ENCODE results near the gene CAPZB.

CAPZB gene

DNA sequence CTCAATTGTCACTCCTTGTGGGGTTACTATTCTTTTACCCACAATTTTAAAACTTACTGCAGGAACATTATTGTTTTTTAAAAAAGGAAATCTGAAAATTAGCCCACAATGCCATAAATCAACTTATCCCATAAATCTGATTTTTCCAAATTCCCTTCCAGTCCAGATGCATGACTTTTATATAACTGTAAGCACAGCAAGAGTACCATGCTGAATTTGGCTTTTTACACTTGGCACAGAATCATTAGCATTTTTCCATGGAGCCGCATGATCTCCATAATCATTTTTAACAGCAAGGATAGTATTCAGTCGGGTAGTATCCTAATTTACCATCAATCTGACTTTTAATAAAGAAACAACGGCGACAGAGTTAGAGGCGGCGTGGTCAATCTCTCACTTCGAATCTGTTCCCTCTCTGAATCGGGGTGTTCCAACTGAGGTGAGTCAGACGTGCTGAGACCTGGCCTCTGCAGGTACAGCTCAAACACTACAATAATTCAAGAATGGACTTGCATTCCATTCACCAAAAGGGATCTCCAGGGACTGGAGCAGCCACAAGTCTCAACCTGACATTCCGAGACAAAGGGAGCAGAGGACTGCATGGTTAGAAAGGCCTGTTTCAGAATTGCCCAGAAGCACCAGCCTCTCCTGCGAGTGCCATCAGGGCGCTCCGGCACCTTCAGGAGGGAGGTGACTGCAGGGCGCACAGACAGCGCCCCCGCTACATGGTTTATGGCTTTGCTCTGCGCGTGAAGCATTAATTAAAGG is 124.3 kb downstream of the CAPZB start:
- H3K4me1 ChIP-seq (ENCODE audit: control insufficient read depth, insufficient read depth, low read length), result peaks cover 7% of the 10 kb centered on the region
- H3K4me3 ChIP-seq (ENCODE audit: insufficient read depth, low read depth, low read length), result no peak overlapping the region
- H3K36me3 ChIP-seq (ENCODE audit: control insufficient read depth, insufficient read depth, low read length), result no peaks in the 10 kb centered on the region
- H3K27ac ChIP-seq (ENCODE audit: insufficient read depth, low read depth, low read length, poor library complexity, severe bottlenecking), result no peak overlapping the region
- H3K27me3 ChIP-seq (ENCODE audit: control insufficient read depth, insufficient read depth, low read length, poor library complexity, severe bottlenecking), result no peaks in the 10 kb centered on the region
- 91% methylated on average over 18 of the region's 18 CpGs for WGBS, 2 experiments
- no peaks in the 10 kb centered on the region for H3K9me3 ChIP-seq (ENCODE audit: control insufficient read depth, low read length)

DNA sequence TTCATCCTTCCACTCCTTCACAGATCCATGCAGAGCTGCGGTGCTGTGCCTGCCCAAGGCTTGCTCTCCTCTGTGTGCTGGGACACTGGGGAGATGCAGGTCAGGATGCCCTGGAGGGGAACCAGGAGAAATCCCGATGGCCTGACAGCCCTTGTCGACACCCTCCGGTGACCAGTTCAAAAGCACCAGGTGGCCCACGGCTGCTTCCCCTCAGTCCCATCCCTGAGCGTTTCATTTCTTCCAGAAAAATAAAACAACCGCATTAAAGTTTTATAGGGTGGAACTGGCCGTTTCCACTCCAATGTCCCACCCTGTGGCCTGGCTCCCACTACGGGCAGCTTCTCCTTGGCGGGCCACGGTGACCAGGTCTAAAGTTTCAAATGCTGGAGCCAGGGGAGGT is 124.9 kb downstream of the CAPZB start:
- Histone ChIP-seq H3K36me3 (ENCODE audit: control insufficient read depth, insufficient read depth, low read length) (no peaks in the 10 kb centered on the region), H3K9me3 (ENCODE audit: control insufficient read depth, low read length) (no peaks in the 10 kb centered on the region), H3K27me3 (ENCODE audit: control insufficient read depth, insufficient read depth, low read length, poor library complexity, severe bottlenecking) (no peaks in the 10 kb centered on the region), H3K27ac (ENCODE audit: insufficient read depth, low read depth, low read length, poor library complexity, severe bottlenecking) (no peak overlapping the region), H3K4me3 (ENCODE audit: insufficient read depth, low read depth, low read length) (no peak overlapping the region), H3K4me1 (ENCODE audit: control insufficient read depth, insufficient read depth, low read length) (peaks cover 7% of the 10 kb centered on the region)
- WGBS, 2 experiments, result 92 to 94% methylated on average over 11 of the region's 11 CpGs

DNA sequence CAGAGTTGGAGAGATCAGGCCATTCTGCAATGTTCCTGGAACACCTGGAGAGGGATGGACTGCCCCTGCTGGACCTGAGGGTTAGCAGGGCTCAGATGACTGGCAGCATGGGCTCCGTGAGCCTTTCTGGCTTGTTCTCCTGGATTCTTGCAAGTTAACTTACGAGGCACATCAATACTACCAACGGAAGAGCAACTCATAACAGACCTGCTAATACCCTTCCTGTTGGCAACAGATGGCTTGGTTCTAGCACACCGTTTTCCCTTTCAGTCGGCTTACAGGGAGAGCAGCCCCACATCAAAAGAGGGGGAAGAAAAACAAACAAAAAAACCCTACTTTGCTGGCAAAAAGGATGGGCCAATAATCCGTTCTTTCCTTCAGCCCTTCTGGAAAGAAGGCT is 125.3 kb downstream of the CAPZB start:
- Histone ChIP-seq H3K4me1 (ENCODE audit: control insufficient read depth, insufficient read depth, low read length) (peaks cover 7% of the 10 kb centered on the region), H3K4me3 (ENCODE audit: insufficient read depth, low read depth, low read length) (no peak overlapping the region), H3K9me3 (ENCODE audit: control insufficient read depth, low read length) (no peaks in the 10 kb centered on the region), H3K36me3 (ENCODE audit: control insufficient read depth, insufficient read depth, low read length) (no peaks in the 10 kb centered on the region), H3K27me3 (ENCODE audit: control insufficient read depth, insufficient read depth, low read length, poor library complexity, severe bottlenecking) (no peaks in the 10 kb centered on the region), H3K27ac (ENCODE audit: insufficient read depth, low read depth, low read length, poor library complexity, severe bottlenecking) (no peak overlapping the region)
- 91 to 92% methylated on average over 6 of the region's 6 CpGs for WGBS, 2 experiments

DNA sequence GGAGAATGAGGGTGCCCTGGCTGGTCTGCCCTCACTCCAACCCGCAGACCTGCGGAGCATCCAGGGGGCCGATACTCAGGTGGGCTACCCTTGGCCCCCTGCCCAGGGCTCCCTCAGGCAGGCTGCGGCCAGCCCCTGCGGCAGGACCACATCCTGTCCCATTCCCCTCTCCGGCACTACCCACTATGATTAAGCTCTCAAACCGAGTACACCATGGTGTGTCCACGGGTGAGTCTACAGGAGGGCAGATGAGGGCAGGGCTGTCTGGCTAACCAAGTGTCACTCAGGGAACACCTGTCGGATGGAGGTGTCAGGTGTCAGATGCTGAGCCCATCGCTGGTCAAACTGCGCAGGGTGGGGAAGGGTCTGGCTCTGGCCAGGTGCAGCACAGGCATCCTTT is 126.0 kb downstream of the CAPZB start:
- peaks cover 4% of the 10 kb centered on the region for H3K36me3 ChIP-seq (ENCODE audit: control insufficient read depth, insufficient read depth, low read length)
- H3K27ac ChIP-seq (ENCODE audit: insufficient read depth, low read depth, low read length, poor library complexity, severe bottlenecking), result no peak overlapping the region
- peaks cover 10% of the 10 kb centered on the region for H3K4me1 ChIP-seq (ENCODE audit: control insufficient read depth, insufficient read depth, low read length)
- 92 to 93% methylated on average over 11 of the region's 11 CpGs for WGBS, 2 experiments
- no peaks in the 10 kb centered on the region for H3K27me3 ChIP-seq (ENCODE audit: control insufficient read depth, insufficient read depth, low read length, poor library complexity, severe bottlenecking)
- no peaks in the 10 kb centered on the region for H3K9me3 ChIP-seq (ENCODE audit: control insufficient read depth, low read length)
- H3K4me3 ChIP-seq (ENCODE audit: insufficient read depth, low read depth, low read length), result no peak overlapping the region

DNA sequence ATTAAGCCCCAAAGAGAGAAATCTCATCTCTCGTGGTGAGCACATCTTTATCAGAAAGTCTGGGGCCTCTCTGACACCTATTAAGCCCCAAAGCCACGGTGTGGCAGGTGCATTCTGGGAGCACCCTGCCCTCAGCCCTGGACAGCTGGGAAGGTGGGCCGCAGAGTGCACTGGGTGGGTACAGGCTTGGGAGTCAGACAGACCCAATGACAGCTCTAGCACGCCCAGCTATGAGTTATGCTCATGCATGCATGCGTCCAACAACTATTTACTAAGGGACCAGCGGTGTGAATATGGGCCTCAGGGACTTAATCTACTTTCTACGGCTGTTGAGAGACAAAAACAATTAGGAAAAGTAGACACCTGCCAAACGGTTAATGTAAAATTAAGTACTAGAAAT is 126.6 kb downstream of the CAPZB start:
- no peak overlapping the region for H3K27ac ChIP-seq (ENCODE audit: insufficient read depth, low read depth, low read length, poor library complexity, severe bottlenecking)
- H3K36me3 ChIP-seq (ENCODE audit: control insufficient read depth, insufficient read depth, low read length), result peaks cover 4% of the 10 kb centered on the region
- no peaks in the 10 kb centered on the region for H3K27me3 ChIP-seq (ENCODE audit: control insufficient read depth, insufficient read depth, low read length, poor library complexity, severe bottlenecking)
- H3K9me3 ChIP-seq (ENCODE audit: control insufficient read depth, low read length), result no peaks in the 10 kb centered on the region
- peaks cover 12% of the 10 kb centered on the region for H3K4me1 ChIP-seq (ENCODE audit: control insufficient read depth, insufficient read depth, low read length)
- WGBS, 2 experiments, result 93 to 98% methylated on average over 8 of the region's 8 CpGs
- H3K4me3 ChIP-seq (ENCODE audit: insufficient read depth, low read depth, low read length), result no peak overlapping the region

DNA sequence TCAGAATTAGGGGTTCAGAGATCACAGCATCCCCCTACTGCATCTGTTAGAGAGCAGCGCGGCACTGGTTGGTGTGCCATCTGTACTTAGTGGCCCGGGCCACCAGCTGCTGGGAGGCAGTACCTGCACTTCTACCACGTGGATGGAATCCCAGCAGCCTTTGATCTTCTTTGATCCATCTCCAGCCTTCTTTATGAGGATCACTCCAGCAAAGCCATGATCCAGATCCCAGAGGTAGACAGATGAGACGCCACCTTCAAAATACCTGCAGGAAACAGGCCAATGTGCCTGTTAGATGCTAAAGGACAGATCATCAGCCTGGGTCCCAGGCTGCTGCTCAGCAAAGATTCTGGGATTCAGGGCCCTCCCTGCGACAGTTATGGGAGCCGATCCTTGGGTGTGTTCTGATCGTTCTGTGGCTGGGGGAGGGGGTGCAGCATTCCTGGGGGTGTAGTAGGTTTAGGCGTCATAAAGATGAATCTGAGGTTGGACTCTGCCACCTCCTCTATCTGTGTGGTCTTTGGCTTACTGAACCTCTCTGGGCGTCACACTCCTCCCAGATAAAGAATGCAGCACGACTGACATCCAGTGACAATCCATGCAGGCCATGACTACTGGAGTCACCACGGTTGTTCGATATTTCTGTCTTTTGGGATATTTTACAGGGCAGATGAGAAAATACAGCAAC is 127.9 kb downstream of the CAPZB start:
- no peaks in the 10 kb centered on the region for H3K9me3 ChIP-seq (ENCODE audit: control insufficient read depth, low read length)
- no peaks in the 10 kb centered on the region for H3K27me3 ChIP-seq (ENCODE audit: control insufficient read depth, insufficient read depth, low read length, poor library complexity, severe bottlenecking)
- no peak overlapping the region for H3K27ac ChIP-seq (ENCODE audit: insufficient read depth, low read depth, low read length, poor library complexity, severe bottlenecking)
- peaks cover 12% of the 10 kb centered on the region for H3K4me1 ChIP-seq (ENCODE audit: control insufficient read depth, insufficient read depth, low read length)
- WGBS, 2 experiments, result 93 to 95% methylated on average over 13 of the region's 13 CpGs
- peaks cover 4% of the 10 kb centered on the region for H3K36me3 ChIP-seq (ENCODE audit: control insufficient read depth, insufficient read depth, low read length)
- no peak overlapping the region for H3K4me3 ChIP-seq (ENCODE audit: insufficient read depth, low read depth, low read length)

DNA sequence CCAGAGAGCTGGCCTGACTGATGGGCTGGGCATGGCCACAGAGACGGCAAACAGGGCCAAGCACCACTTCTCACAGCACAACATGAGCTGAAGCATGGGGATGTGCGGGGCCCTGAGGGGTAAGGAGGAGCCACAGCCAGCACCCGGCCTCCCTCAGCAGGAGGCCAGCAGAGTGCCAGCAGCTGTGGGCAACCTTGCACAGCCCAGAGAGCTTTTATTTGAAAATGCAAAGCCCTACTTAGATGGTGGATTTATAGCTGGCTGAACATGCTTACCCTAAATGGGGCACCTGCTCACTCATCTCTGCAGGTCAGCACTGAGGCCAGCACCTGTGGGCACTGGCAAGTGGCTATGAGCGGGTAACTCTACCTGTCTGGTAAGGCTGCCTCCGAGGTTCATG is 129.1 kb downstream of the CAPZB start:
- no peaks in the 10 kb centered on the region for H3K9me3 ChIP-seq (ENCODE audit: control insufficient read depth, low read length)
- no peak overlapping the region for H3K27ac ChIP-seq (ENCODE audit: insufficient read depth, low read depth, low read length, poor library complexity, severe bottlenecking)
- peaks cover 10% of the 10 kb centered on the region for H3K4me1 ChIP-seq (ENCODE audit: control insufficient read depth, insufficient read depth, low read length)
- 93 to 96% methylated on average over 5 of the region's 5 CpGs for WGBS, 2 experiments
- H3K27me3 ChIP-seq (ENCODE audit: control insufficient read depth, insufficient read depth, low read length, poor library complexity, severe bottlenecking), result no peaks in the 10 kb centered on the region
- H3K36me3 ChIP-seq (ENCODE audit: control insufficient read depth, insufficient read depth, low read length), result peaks cover 8% of the 10 kb centered on the region
- no peak overlapping the region for H3K4me3 ChIP-seq (ENCODE audit: insufficient read depth, low read depth, low read length)

DNA sequence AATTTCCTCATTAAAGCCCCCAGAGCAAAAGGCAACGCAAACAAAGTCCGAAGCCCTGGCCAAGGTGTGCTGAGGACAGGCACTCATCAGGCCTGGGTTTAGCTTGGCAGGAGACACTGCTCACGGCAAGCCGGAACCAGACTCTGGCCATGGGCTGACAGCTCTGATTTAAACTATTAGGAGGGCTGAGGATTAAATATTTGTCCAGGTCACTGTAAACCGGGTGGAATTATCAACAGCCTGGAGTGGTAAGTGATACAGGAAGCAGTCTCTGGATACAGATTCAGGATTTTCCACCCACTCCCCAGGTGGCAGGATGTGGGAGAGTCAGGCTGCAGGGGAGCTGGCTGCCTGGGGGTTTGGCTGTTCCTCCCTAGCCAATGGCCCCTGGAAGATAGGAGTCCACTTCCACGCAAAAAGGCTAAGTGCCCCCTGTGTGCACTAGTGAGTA is 130.8 kb downstream of the CAPZB start:
- no peak overlapping the region for H3K4me3 ChIP-seq (ENCODE audit: insufficient read depth, low read depth, low read length)
- H3K36me3 ChIP-seq (ENCODE audit: control insufficient read depth, insufficient read depth, low read length), result peaks cover 8% of the 10 kb centered on the region
- no peaks in the 10 kb centered on the region for H3K27me3 ChIP-seq (ENCODE audit: control insufficient read depth, insufficient read depth, low read length, poor library complexity, severe bottlenecking)
- H3K27ac ChIP-seq (ENCODE audit: insufficient read depth, low read depth, low read length, poor library complexity, severe bottlenecking), result no peak overlapping the region
- H3K4me1 ChIP-seq (ENCODE audit: control insufficient read depth, insufficient read depth, low read length), result peaks cover 6% of the 10 kb centered on the region
- WGBS, 2 experiments, result 94 to 95% methylated on average over 6 of the region's 6 CpGs
- no peaks in the 10 kb centered on the region for H3K9me3 ChIP-seq (ENCODE audit: control insufficient read depth, low read length)

DNA sequence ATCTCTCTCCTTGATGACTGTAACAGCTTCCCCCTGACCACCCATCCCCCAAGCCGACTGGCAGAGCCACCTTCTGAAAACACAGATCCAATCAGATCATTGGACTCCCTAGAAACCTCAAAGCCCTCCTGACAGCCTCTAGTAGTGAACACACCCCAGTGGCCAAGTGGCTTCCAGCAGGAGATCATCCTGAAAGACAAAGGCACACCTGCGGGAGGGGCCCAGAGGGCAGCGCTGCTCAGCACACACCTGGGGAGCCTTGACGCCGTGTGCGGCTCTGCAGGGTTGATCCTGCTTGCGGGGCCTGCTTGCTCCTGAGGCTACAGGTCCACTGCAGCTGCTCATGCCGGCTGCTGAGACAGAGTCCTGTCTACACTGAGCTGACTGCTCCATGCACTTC is 131.7 kb downstream of the CAPZB start:
- Histone ChIP-seq H3K36me3 (ENCODE audit: control insufficient read depth, insufficient read depth, low read length) (peaks cover 8% of the 10 kb centered on the region), H3K4me1 (ENCODE audit: control insufficient read depth, insufficient read depth, low read length) (peaks cover 6% of the 10 kb centered on the region), H3K4me3 (ENCODE audit: insufficient read depth, low read depth, low read length) (no peak overlapping the region), H3K27ac (ENCODE audit: insufficient read depth, low read depth, low read length, poor library complexity, severe bottlenecking) (no peak overlapping the region), H3K9me3 (ENCODE audit: control insufficient read depth, low read length) (no peaks in the 10 kb centered on the region), H3K27me3 (ENCODE audit: control insufficient read depth, insufficient read depth, low read length, poor library complexity, severe bottlenecking) (no peaks in the 10 kb centered on the region)
- WGBS, 2 experiments, result 28 to 31% methylated on average over 7 of the region's 8 CpGs

DNA sequence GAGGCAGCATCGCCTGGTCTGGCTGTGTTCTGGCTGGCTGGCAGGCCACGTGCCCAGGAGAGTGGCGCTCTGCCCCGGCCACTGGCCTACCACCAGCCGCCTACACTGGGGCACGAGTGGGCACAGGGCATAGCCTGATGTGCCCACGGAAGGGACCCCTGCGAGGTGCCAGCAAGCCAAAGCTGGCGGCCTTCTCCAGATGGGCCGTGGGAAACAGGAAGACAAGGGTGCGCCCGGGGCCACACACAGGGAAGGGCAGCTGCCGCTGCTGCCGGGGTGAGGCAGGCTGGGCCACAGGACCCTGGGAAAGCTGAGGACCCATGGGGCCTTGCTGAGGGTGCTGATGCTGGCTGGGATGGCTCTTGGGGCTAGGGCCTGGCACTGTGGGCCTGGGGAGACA is 132.5 kb downstream of the CAPZB start:
- peaks cover 8% of the 10 kb centered on the region for H3K36me3 ChIP-seq (ENCODE audit: control insufficient read depth, insufficient read depth, low read length)
- whole genome bisulfite sequencing, 2 experiments, result 94 to 95% methylated on average over 14 of the region's 14 CpGs
- no peaks in the 10 kb centered on the region for H3K9me3 ChIP-seq (ENCODE audit: control insufficient read depth, low read length)
- peaks cover 6% of the 10 kb centered on the region for H3K4me1 ChIP-seq (ENCODE audit: control insufficient read depth, insufficient read depth, low read length)
- no peak overlapping the region for H3K4me3 ChIP-seq (ENCODE audit: insufficient read depth, low read depth, low read length)
- H3K27me3 ChIP-seq (ENCODE audit: control insufficient read depth, insufficient read depth, low read length, poor library complexity, severe bottlenecking), result no peaks in the 10 kb centered on the region
- H3K27ac ChIP-seq (ENCODE audit: insufficient read depth, low read depth, low read length, poor library complexity, severe bottlenecking), result no peak overlapping the region

Data from ectodermal cell (in vitro differentiated cells).